Kidney glomerular epithelial cell (primary cell): ENCODE measurements around the gene PITPNM1.
A peak's percentile ranks its signal among the peaks of the same experiment; 100 is the strongest.
"Not testable (repeated sequence)": the region's sequence is repeated elsewhere in the genome, so short reads cannot be mapped to it uniquely, and the experiment has no call there.

Experiments
- DNase-seq: peaks from one replicate; lab custom pipeline; 2025; lab: John Stamatoyannopoulos, UW

PITPNM1 gene

GRCh38 chr11:67523556-67524479, 18.7 kb upstream of the PITPNM1 start:
- no peak for DNase-seq

GRCh38 chr11:67522844-67523555, 17.8 kb upstream of the PITPNM1 start, which contains the start of gene CABP2:
CABP2 (minus strand) TSS chr11:67523446; CDS start chr11:67523326, 120 bp downstream.
- DNase-seq = no peak

- no peak for DNase-seq
These were observed 17.2 kb upstream of the PITPNM1 start for GRCh38 chr11:67522338-67522737.

- no peak for DNase-seq
These were observed 16.8 kb upstream of the PITPNM1 start for GRCh38 chr11:67521924-67522323.

GRCh38 chr11:67520856-67521824, 16.0 kb upstream of the PITPNM1 start:
- DNase-seq = no peak

GRCh38 chr11:67519726-67520125, 14.6 kb upstream of the PITPNM1 start:
- DNase-seq = no peak

GRCh38 chr11:67517784-67518552, 12.8 kb upstream of the PITPNM1 start:
- no peak for DNase-seq

GRCh38 chr11:67516806-67517205, 11.6 kb upstream of the PITPNM1 start:
- no peak for DNase-seq

- DNase-seq = no peak
These were observed 9.0 kb upstream of the PITPNM1 start for GRCh38 chr11:67514116-67514515.

- not testable (repeated sequence) for DNase-seq
These were observed 6.4 kb upstream of the PITPNM1 start for GRCh38 chr11:67511558-67511957.

GRCh38 chr11:67510023-67510345, 4.8 kb upstream of the PITPNM1 start:
- no peak for DNase-seq

- peak; percentile 92 for DNase-seq
These were observed 3.4 kb upstream of the PITPNM1 start for GRCh38 chr11:67508486-67509121.

GRCh38 chr11:67507864-67508485, 2.8 kb upstream of the PITPNM1 start, which contains the start of gene CDK2AP2:
CDK2AP2 (minus strand) TSS chr11:67508162; CDS start chr11:67508082, 80 bp downstream.
- peak; percentile 97 for DNase-seq

- no peak for DNase-seq
These were observed 2.2 kb upstream of the PITPNM1 start for GRCh38 chr11:67507242-67507863.

GRCh38 chr11:67506426-67507051, 1.4 kb upstream of the PITPNM1 start:
- no peak for DNase-seq

GRCh38 chr11:67505605-67506396, 638 bp upstream of the PITPNM1 start:
- DNase-seq = peak; percentile 95

- DNase-seq = no peak
These were observed 886 bp downstream of the PITPNM1 start for GRCh38 chr11:67504005-67504949.
